Glutamatergic neuron (in vitro differentiated cells): ENCODE measurements around the gene MMRN2. TPM values are rescaled to one million over a fixed set of nuclear protein-coding genes. Genes with fewer than 3 reads are reported as not detected.

Experiments used
- DNase-seq: peaks from one replicate; pipeline ENCODE4 v3.0.0; 2022
- H3K27ac Mint-ChIP-seq: one replicate; pipeline ENCODE4 v1.8.0; 2020; ENCODE audit warnings: mild to moderate bottlenecking, mixed read lengths, inconsistent platforms; ENCODE audit not compliant: unreplicated experiment
- H3K27me3 Mint-ChIP-seq: one replicate; pipeline ENCODE4 v1.8.0; 2020; ENCODE audit warnings: mild to moderate bottlenecking, moderate library complexity, mixed read lengths, inconsistent platforms; ENCODE audit not compliant: unreplicated experiment
- H3K36me3 Mint-ChIP-seq: one replicate; pipeline ENCODE4 v1.8.0; 2020; ENCODE audit warnings: mild to moderate bottlenecking, mixed read lengths, inconsistent platforms; ENCODE audit not compliant: unreplicated experiment
- H3K4me1 Mint-ChIP-seq: one replicate; pipeline ENCODE4 v1.8.0; 2020; ENCODE audit warnings: mild to moderate bottlenecking, low read depth, mixed read lengths, inconsistent platforms; ENCODE audit not compliant: unreplicated experiment
- H3K4me3 Mint-ChIP-seq: one replicate; pipeline ENCODE4 v1.8.0; 2020; ENCODE audit warnings: mild to moderate bottlenecking, mixed read lengths, inconsistent platforms; ENCODE audit not compliant: unreplicated experiment
- H3K9me3 Mint-ChIP-seq: one replicate; pipeline ENCODE4 v1.8.0; 2020; ENCODE audit warnings: mild to moderate bottlenecking, moderate library complexity, mixed read lengths, inconsistent platforms; ENCODE audit not compliant: unreplicated experiment
- total RNA-seq: library from RNA; stranded (reverse); fragmentation: NEBNext Ultra II Directional; extraction: Animal tissue kit (Norgen Biotek cat#: 25700); gene quantifications from one replicate; pipeline ENCODE4 v1.2.1, GENCODE V29; 2021; ENCODE audit not compliant: unreplicated experiment
- TF ChIP-seq, protein P1 (sequence below): fragments of 200-600 bp; sonication (generic); IDR thresholded peaks from one replicate; pipeline ENCODE4 v1.5.0; 2021; ENCODE audit not compliant: partially characterized antibody, unreplicated experiment

Gene MMRN2
- total RNA-seq, 1 donor from 2014 or later, result 5.4 TPM

DNA sequence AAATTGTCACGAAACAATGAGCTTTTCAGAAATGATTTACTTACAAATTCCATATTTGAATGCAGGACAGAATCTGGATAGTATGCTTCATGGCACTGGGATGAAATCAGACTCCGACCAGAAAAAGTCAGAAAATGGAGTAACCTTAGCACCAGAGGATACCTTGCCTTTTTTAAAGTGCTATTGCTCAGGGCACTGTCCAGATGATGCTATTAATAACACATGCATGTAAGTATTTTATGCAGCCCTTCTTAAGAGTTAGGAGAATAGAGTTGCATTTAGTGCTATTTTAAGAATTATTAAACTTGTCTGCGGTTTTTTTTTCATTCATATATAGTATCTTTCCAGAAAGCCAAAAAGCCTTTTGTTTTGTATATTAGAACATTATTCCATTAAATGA lies 67.4 kb downstream of the MMRN2 start:
- no peak for DNase-seq
- H3K36me3 Mint-ChIP-seq, result no peaks in the 10 kb centered on the region
- no peak overlapping the region for H3K27ac Mint-ChIP-seq
- H3K27me3 Mint-ChIP-seq, result no peaks in the 10 kb centered on the region
- peaks cover 9% of the 10 kb centered on the region for H3K4me1 Mint-ChIP-seq
- no peaks in the 10 kb centered on the region for H3K9me3 Mint-ChIP-seq
- no peak overlapping the region for H3K4me3 Mint-ChIP-seq
- TF ChIP-seq, protein P1, sequence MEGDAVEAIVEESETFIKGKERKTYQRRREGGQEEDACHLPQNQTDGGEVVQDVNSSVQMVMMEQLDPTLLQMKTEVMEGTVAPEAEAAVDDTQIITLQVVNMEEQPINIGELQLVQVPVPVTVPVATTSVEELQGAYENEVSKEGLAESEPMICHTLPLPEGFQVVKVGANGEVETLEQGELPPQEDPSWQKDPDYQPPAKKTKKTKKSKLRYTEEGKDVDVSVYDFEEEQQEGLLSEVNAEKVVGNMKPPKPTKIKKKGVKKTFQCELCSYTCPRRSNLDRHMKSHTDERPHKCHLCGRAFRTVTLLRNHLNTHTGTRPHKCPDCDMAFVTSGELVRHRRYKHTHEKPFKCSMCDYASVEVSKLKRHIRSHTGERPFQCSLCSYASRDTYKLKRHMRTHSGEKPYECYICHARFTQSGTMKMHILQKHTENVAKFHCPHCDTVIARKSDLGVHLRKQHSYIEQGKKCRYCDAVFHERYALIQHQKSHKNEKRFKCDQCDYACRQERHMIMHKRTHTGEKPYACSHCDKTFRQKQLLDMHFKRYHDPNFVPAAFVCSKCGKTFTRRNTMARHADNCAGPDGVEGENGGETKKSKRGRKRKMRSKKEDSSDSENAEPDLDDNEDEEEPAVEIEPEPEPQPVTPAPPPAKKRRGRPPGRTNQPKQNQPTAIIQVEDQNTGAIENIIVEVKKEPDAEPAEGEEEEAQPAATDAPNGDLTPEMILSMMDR, result no peak

GRCh38 chr10:86888585-86889381 lies 68.6 kb downstream of the MMRN2 start:
- Mint-ChIP-seq H3K27ac (no peak overlapping the region), H3K36me3 (no peaks in the 10 kb centered on the region), H3K27me3 (no peaks in the 10 kb centered on the region), H3K4me1 (peaks cover 9% of the 10 kb centered on the region), H3K9me3 (no peaks in the 10 kb centered on the region), H3K4me3 (no peak overlapping the region)
- TF ChIP-seq, protein P1, result no peak
- DNase-seq, result no peak

Other genes starting within 250 kb of the MMRN2 start
- 27.7 TPM for gene BMPR1A, start 201.0 kb downstream of the MMRN2 start, total RNA-seq
- gene SNCG, start 984 bp upstream of the MMRN2 start, total RNA-seq, result 431 TPM
- gene ADIRF, start 10.9 kb upstream of the MMRN2 start, total RNA-seq, result not detected
- gene FAM25A, start 62.7 kb upstream of the MMRN2 start, total RNA-seq, result not detected
- 73.1 TPM for gene GLUD1, start 137.2 kb upstream of the MMRN2 start, total RNA-seq
- 17.0 TPM for gene SHLD2, start 137.6 kb upstream of the MMRN2 start, total RNA-seq